ENCODE measurements around the gene AP5S1.
A peak's percentile ranks its signal among the peaks of the same experiment; 100 is the strongest.

Gene AP5S1

DNA sequence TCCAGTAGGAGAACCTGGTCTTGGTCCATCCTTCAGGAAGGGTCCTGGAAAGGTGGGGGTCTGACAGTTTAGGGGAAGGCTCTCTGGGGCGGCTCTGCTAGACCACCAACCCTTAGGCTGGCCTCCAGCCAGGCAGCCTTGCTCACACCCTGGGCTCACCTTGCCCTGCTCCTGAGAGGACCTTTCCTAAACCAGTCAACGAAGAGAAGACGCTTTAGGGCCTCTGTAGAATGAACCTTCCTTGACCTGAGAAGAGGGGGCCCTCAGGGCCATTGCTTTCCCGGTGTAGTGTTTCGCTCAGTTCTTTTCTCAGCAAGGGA, 23.2 kb upstream of the AP5S1 start:
- Histone ChIP-seq H3K79me2 (ENCODE audit: insufficient read depth, low read length) (peaks cover 59% of the 10 kb centered on the region), H3K4me3 (ENCODE audit: low read length, poor library complexity, severe bottlenecking) (peak overlapping the region; percentile 98)

DNA sequence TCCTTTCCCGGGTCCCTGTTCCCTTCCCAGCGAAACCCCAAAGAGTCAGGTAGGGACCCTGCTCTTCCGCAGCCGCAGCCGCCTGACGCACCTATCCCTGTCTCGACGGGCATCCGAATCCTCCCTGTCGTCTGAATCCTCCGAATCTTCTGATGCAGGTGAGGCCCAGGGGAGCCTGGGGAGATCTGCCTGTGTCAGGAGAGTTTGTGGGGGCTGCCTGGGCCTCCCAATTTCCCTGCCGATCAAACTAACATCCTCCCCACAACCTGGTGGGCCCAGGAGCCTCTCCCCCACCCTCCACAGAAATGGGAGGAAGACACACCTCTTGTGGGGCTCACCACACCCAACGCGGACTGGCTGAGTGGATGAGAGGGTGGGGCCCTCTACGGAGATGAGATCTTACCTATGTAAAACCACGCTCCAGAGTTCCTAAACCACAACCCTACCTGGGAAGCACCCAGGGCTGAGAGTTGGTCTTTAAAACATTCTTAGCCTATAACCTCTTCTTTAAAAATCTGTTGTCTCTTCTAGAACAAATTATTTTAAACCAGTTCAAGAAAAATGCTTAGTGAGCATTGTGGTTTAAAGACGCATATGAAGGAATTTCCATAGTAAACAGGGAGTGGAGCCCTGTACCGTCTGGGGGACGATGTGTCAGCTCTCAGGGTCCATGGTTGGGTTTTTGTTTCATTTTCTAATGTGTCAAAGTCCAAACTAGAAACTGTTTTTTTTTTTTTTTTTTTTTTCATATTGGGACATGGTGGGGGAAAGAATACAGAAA, 22.6 kb upstream of the AP5S1 start:
- Histone ChIP-seq H4K20me1 (ENCODE audit: insufficient read depth, low read length, poor library complexity, severe bottlenecking) (peaks cover 31% of the 10 kb centered on the region), H3K4me1 (ENCODE audit: insufficient read depth, low read length, poor library complexity, severe bottlenecking) (peaks cover 45% of the 10 kb centered on the region), H3K36me3 (ENCODE audit: insufficient read depth, low read length) (peaks cover 28% of the 10 kb centered on the region; the same call in 1 of the 2 replicates), H3K9me2 (replicated peaks; ENCODE audit: low read depth, low read length) (no peaks in the 10 kb centered on the region), H3K27me3 (ENCODE audit: insufficient read depth, low read length, poor library complexity, severe bottlenecking) (no peaks in the 10 kb centered on the region), H3F3A (ENCODE audit: low read depth) (no peaks in the 10 kb centered on the region), H2AFZ (ENCODE audit: low read length) (no peak overlapping the region), H3K4me2 (ENCODE audit: low read depth, low read length, poor library complexity, severe bottlenecking) (peak overlapping the region; percentile 88), H3K79me2 (ENCODE audit: insufficient read depth, low read length) (peaks cover 59% of the 10 kb centered on the region), H3K9ac (ENCODE audit: low read depth, low read length, poor library complexity, severe bottlenecking) (peak overlapping the region; percentile 91), H3K9me3 (ENCODE audit: insufficient read depth, low read depth, low read length) (no peaks in the 10 kb centered on the region), H3K4me3 (ENCODE audit: low read length, poor library complexity, severe bottlenecking) (peak overlapping the region; percentile 98)
- TF ChIP-seq, protein P1, sequence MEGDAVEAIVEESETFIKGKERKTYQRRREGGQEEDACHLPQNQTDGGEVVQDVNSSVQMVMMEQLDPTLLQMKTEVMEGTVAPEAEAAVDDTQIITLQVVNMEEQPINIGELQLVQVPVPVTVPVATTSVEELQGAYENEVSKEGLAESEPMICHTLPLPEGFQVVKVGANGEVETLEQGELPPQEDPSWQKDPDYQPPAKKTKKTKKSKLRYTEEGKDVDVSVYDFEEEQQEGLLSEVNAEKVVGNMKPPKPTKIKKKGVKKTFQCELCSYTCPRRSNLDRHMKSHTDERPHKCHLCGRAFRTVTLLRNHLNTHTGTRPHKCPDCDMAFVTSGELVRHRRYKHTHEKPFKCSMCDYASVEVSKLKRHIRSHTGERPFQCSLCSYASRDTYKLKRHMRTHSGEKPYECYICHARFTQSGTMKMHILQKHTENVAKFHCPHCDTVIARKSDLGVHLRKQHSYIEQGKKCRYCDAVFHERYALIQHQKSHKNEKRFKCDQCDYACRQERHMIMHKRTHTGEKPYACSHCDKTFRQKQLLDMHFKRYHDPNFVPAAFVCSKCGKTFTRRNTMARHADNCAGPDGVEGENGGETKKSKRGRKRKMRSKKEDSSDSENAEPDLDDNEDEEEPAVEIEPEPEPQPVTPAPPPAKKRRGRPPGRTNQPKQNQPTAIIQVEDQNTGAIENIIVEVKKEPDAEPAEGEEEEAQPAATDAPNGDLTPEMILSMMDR (conservative IDR thresholded peaks at IDR 0.05; ENCODE audit: low read length), result no peak

More for the DNA sequence above, 23.2 kb upstream of the AP5S1 start:
- Histone ChIP-seq H4K20me1 (ENCODE audit: insufficient read depth, low read length, poor library complexity, severe bottlenecking) (peaks cover 31% of the 10 kb centered on the region), H3K4me1 (ENCODE audit: insufficient read depth, low read length, poor library complexity, severe bottlenecking) (peaks cover 45% of the 10 kb centered on the region), H3K9ac (ENCODE audit: low read depth, low read length, poor library complexity, severe bottlenecking) (peak overlapping the region; percentile 91), H3K4me2 (ENCODE audit: low read depth, low read length, poor library complexity, severe bottlenecking) (peak overlapping the region; percentile 88), H3K9me3 (ENCODE audit: insufficient read depth, low read depth, low read length) (no peaks in the 10 kb centered on the region), H2AFZ (ENCODE audit: low read length) (no peak overlapping the region), H3F3A (ENCODE audit: low read depth) (no peaks in the 10 kb centered on the region), H3K9me2 (replicated peaks; ENCODE audit: low read depth, low read length) (no peaks in the 10 kb centered on the region), H3K36me3 (ENCODE audit: insufficient read depth, low read length) (peaks cover 22% of the 10 kb centered on the region; the same call in 1 of the 2 replicates), H3K27me3 (ENCODE audit: insufficient read depth, low read length, poor library complexity, severe bottlenecking) (no peaks in the 10 kb centered on the region)
- TF ChIP-seq, protein P1 (conservative IDR thresholded peaks at IDR 0.05; ENCODE audit: low read length), result no peak
- TF ChIP-seq EZH2phosphoT487 (IDR thresholded peaks at IDR 0.05; ENCODE audit: borderline replicate concordance), result no peak

DNA sequence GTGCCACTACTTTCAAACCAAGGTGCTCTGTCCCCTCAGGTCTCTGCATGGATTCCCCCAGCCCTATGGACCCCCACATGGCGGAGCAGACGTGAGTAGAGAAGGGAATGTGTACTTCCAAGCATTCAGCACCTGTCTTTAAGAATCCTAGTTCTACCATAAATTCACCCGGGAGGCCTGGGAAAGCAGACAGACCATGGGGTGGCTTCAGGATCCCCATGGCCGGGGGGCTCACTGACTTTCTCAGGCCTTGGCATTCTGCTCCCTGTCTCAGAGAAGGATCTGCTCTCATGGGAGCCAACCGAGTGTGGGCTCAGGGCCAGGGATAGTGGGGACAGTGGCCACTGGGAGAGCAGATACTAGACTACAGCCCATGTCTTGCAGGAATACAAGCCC, 22.0 kb upstream of the AP5S1 start:
- no peaks in the 10 kb centered on the region for H3K27me3 ChIP-seq (ENCODE audit: insufficient read depth, low read length, poor library complexity, severe bottlenecking)
- H3K4me1 ChIP-seq (ENCODE audit: insufficient read depth, low read length, poor library complexity, severe bottlenecking), result peaks cover 45% of the 10 kb centered on the region
- peak overlapping the region; percentile 91 for H3K9ac ChIP-seq (ENCODE audit: low read depth, low read length, poor library complexity, severe bottlenecking)
- H2AFZ ChIP-seq (ENCODE audit: low read length), result no peak overlapping the region
- no peaks in the 10 kb centered on the region for H3F3A ChIP-seq (ENCODE audit: low read depth)
- TF ChIP-seq, protein P1 (conservative IDR thresholded peaks at IDR 0.05; ENCODE audit: low read length), result no peak
- TF ChIP-seq EZH2phosphoT487 (IDR thresholded peaks at IDR 0.05; ENCODE audit: borderline replicate concordance), result no peak
- H3K79me2 ChIP-seq (ENCODE audit: insufficient read depth, low read length), result peaks cover 59% of the 10 kb centered on the region
- peaks cover 31% of the 10 kb centered on the region for H4K20me1 ChIP-seq (ENCODE audit: insufficient read depth, low read length, poor library complexity, severe bottlenecking)
- H3K4me2 ChIP-seq (ENCODE audit: low read depth, low read length, poor library complexity, severe bottlenecking), result peak overlapping the region; percentile 88
- H3K9me3 ChIP-seq (ENCODE audit: insufficient read depth, low read depth, low read length), result no peaks in the 10 kb centered on the region
- peak overlapping the region; percentile 98 for H3K4me3 ChIP-seq (ENCODE audit: low read length, poor library complexity, severe bottlenecking)
- H3K9me2 ChIP-seq (replicated peaks; ENCODE audit: low read depth, low read length), result no peaks in the 10 kb centered on the region
- peaks cover 34% of the 10 kb centered on the region; the same call in 1 of the 2 replicates for H3K36me3 ChIP-seq (ENCODE audit: insufficient read depth, low read length)
